ENCODE measurements around the gene CIB4. TPM values are rescaled to one million over a fixed set of nuclear protein-coding genes. Genes with fewer than 3 reads are reported as not detected.

The CIB4 gene
- total and polyA plus RNA-seq, 9 of the 15 experiments (the other 6 are each of a cell fraction or from before 2014, with no cell fraction given) = not detected

DNA sequence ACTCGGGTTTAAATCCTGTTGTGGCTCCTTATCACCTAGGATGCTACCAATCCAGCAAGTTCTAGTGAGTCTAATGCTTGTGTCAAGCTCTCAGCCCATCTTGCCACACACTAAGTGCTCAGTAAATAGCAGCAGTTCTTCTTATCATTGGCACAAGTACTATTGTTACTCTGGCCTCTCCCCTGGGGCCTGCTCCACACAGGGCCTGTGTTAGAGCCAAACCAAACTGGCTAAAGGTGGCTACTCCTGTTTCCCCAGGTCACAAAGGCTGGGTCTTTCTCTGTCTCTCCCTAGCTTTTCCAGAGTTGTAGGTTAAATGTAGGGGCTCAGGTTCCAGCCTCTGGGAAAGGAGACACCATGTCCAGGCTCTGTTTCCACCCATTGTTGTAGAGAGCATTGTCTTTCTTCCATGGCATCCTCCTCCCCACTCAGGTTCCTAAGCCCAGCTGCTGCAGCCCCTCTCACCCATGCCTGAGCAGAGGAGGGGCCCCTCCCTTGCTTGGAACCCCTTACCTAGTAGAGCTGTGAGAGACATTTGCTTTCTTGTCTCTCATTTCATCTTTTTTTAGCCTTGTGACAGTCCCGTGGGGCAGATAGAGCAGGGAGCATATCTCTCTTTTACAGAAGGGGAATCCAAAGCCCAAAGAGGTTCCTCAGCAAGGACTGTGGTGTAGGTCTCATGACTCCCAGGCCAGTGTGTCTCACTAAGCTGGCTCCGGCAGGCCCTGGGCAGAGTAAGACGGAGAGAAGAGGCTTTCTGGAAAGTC is 106.9 kb downstream of the CIB4 start (continued):
- TF ChIP-seq, protein P1, sequence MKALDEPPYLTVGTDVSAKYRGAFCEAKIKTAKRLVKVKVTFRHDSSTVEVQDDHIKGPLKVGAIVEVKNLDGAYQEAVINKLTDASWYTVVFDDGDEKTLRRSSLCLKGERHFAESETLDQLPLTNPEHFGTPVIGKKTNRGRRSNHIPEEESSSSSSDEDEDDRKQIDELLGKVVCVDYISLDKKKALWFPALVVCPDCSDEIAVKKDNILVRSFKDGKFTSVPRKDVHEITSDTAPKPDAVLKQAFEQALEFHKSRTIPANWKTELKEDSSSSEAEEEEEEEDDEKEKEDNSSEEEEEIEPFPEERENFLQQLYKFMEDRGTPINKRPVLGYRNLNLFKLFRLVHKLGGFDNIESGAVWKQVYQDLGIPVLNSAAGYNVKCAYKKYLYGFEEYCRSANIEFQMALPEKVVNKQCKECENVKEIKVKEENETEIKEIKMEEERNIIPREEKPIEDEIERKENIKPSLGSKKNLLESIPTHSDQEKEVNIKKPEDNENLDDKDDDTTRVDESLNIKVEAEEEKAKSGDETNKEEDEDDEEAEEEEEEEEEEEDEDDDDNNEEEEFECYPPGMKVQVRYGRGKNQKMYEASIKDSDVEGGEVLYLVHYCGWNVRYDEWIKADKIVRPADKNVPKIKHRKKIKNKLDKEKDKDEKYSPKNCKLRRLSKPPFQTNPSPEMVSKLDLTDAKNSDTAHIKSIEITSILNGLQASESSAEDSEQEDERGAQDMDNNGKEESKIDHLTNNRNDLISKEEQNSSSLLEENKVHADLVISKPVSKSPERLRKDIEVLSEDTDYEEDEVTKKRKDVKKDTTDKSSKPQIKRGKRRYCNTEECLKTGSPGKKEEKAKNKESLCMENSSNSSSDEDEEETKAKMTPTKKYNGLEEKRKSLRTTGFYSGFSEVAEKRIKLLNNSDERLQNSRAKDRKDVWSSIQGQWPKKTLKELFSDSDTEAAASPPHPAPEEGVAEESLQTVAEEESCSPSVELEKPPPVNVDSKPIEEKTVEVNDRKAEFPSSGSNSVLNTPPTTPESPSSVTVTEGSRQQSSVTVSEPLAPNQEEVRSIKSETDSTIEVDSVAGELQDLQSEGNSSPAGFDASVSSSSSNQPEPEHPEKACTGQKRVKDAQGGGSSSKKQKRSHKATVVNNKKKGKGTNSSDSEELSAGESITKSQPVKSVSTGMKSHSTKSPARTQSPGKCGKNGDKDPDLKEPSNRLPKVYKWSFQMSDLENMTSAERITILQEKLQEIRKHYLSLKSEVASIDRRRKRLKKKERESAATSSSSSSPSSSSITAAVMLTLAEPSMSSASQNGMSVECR (CRISPR knock-in tag; IDR thresholded peaks at IDR 0.05) = no peak
- TF ChIP-seq, protein P2, sequence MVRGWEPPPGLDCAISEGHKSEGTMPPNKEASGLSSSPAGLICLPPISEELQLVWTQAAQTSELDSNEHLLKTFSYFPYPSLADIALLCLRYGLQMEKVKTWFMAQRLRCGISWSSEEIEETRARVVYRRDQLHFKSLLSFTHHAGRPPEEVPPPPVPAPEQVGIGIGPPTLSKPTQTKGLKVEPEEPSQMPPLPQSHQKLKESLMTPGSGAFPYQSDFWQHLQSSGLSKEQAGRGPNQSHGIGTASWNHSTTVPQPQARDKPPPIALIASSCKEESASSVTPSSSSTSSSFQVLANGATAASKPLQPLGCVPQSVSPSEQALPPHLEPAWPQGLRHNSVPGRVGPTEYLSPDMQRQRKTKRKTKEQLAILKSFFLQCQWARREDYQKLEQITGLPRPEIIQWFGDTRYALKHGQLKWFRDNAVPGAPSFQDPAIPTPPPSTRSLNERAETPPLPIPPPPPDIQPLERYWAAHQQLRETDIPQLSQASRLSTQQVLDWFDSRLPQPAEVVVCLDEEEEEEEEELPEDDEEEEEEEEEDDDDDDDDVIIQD (CRISPR knock-in tag; IDR thresholded peaks at IDR 0.05) = no peak
- no peak for TF ChIP-seq STAT5A (IDR thresholded peaks at IDR 0.05; ENCODE audit: borderline replicate concordance, low read length)
- no peak for TF ChIP-seq MAFG (tag; conservative IDR thresholded peaks at IDR 0.05)
- no peak for TF ChIP-seq SIX5 (IDR thresholded peaks at IDR 0.05; ENCODE audit: borderline replicate concordance in 1 of 2, insufficient read depth in 1 of 2, low read depth in 1 of 2, low read length in 2 of 2)
- no peak for TF ChIP-seq CBX5 (IDR thresholded peaks at IDR 0.05; ENCODE audit: borderline replicate concordance, low read depth)
- no peak for TF ChIP-seq HNRNPL (IDR thresholded peaks at IDR 0.05; ENCODE audit: low read depth, low read length)
- 0 out of 4 replicates have a peak, but pooled peaks of 1 of the 2 experiments have one; percentile 18 for TF ChIP-seq TEAD1 (CRISPR knock-in tag; IDR thresholded peaks at IDR 0.05)
- TF ChIP-seq ZNF695 (CRISPR knock-in tag; IDR thresholded peaks at IDR 0.05) = no peak
- TF ChIP-seq GATA2 (CRISPR knock-in tag; IDR thresholded peaks at IDR 0.05) = no peak
